GM06990 (cell line): ENCODE data around the gene BTRC.

ENCODE experiments used
- DNase-seq: peaks from one replicate; pipeline ENCODE4 v3.0.0-alpha.2; 2011; ENCODE audit not compliant: insufficient read length; ENCODE audit errors: extremely low read depth
- H3K27me3 ChIP-seq: replicated peaks from 2 replicates; pipeline ENCODE4 v1.6.0; 2011; ENCODE audit warnings: low read length; ENCODE audit not compliant: control insufficient read depth, insufficient read depth
- H3K36me3 ChIP-seq: 2 replicates; pipeline ENCODE4 v1.5.1; 2011; ENCODE audit warnings: low read length; ENCODE audit not compliant: control insufficient read depth, insufficient read depth
- H3K4me3 ChIP-seq: replicated peaks from 2 replicates; pipeline ENCODE4 v1.5.1; 2011; ENCODE audit warnings: low read depth, mild to moderate bottlenecking, control low read depth, low read length
- TF ChIP-seq, protein P1 (sequence below): IDR thresholded peaks from 2 replicates; pipeline ENCODE4 v1.5.1; 2011; ENCODE audit warnings: low read length, control low read depth, mild to moderate bottlenecking, inconsistent platforms; ENCODE audit not compliant: insufficient read depth, poor library complexity, severe bottlenecking

Gene BTRC

GRCh38 chr10:101494650-101495049, 140.7 kb downstream of the BTRC start:
- Histone ChIP-seq H3K36me3 (no peaks in the 10 kb centered on the region), H3K27me3 (no peaks in the 10 kb centered on the region), H3K4me3 (no peak overlapping the region)
- TF ChIP-seq, protein P1, sequence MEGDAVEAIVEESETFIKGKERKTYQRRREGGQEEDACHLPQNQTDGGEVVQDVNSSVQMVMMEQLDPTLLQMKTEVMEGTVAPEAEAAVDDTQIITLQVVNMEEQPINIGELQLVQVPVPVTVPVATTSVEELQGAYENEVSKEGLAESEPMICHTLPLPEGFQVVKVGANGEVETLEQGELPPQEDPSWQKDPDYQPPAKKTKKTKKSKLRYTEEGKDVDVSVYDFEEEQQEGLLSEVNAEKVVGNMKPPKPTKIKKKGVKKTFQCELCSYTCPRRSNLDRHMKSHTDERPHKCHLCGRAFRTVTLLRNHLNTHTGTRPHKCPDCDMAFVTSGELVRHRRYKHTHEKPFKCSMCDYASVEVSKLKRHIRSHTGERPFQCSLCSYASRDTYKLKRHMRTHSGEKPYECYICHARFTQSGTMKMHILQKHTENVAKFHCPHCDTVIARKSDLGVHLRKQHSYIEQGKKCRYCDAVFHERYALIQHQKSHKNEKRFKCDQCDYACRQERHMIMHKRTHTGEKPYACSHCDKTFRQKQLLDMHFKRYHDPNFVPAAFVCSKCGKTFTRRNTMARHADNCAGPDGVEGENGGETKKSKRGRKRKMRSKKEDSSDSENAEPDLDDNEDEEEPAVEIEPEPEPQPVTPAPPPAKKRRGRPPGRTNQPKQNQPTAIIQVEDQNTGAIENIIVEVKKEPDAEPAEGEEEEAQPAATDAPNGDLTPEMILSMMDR, result no peak
- no peak for DNase-seq

GRCh38 chr10:101495324-101495925, 141.5 kb downstream of the BTRC start:
- no peak for DNase-seq
- Histone ChIP-seq H3K36me3 (no peaks in the 10 kb centered on the region), H3K4me3 (no peak overlapping the region), H3K27me3 (no peaks in the 10 kb centered on the region)
- TF ChIP-seq, protein P1, result peak; percentile 54

GRCh38 chr10:101504438-101504837, 150.5 kb downstream of the BTRC start:
- TF ChIP-seq, protein P1, result no peak
- Histone ChIP-seq H3K4me3 (no peak overlapping the region), H3K27me3 (no peaks in the 10 kb centered on the region), H3K36me3 (no peaks in the 10 kb centered on the region)
- no peak for DNase-seq

DNA sequence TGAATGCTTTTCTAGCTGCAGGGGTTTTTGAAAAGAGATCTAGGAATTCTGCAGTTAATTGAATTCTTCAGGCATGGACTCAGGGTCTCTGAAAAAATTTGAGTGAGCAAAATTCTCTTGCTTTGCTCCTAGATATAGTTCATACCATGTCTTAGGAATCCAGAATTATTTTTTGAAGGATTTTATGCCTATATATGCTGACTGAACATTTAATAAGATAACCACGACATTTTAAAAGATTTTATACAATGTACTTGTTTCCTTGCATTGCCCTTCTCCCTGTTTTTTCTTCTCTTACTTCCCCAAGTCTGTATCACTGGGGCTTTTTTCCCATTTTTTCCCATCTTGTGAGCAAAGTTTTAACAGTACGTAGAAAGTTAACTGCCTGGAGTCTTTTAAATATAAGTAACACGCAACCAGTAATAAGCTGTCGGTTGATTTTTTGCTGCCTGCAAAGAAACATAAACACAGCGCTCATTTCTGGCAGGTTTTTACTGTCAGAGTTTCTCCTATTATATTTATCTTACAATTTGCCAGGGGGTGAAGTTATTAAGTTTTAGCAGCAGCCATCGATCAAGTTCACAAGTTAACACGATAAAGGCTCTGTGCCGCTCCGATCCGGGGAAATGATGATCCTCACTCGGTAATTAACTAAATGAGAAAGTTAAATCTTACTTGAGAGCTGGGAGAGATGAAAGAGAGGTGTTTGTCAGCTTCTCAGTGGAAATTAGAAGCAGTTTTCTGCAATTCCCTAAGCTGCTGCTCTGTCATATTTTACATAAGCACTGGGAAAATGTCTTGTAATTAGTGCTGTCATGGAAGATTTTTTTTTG, 153.1 kb downstream of the BTRC start:
- Histone ChIP-seq H3K27me3 (no peaks in the 10 kb centered on the region), H3K36me3 (no peaks in the 10 kb centered on the region), H3K4me3 (no peak overlapping the region)
- TF ChIP-seq, protein P1, result no peak
- DNase-seq, result no peak

GRCh38 chr10:101507828-101508227, 153.9 kb downstream of the BTRC start:
- H3K27me3 ChIP-seq, result no peaks in the 10 kb centered on the region
- H3K4me3 ChIP-seq, result no peak overlapping the region
- DNase-seq, result no peak
- TF ChIP-seq, protein P1, result no peak
- H3K36me3 ChIP-seq, result no peaks in the 10 kb centered on the region
